Measurements from ENCODE around the gene FARP2.
"Not testable (repeated sequence)": the region's sequence is repeated elsewhere in the genome, so short reads cannot be mapped to it uniquely, and the experiment has no call there.

DNA sequence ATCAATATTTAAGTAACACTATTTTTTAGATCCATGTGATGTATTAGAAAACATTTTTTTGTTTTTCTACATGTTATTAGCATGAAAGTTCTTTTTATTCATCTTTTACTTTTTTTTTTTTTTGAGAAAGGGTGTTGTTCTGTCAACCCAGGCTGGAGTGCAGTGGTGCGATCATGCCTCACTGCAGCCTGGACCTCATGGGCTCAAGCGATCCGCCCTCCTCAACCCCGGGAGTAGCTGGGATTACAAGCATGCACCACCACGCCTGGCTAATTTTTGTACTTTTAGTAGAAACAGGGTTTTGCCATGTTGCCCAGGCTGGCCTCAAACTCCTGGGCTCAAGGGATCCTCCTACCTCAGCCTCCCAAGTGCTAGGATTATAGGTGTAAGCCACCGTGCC lies 17.8 kb downstream of the FARP2 start:
- TF ChIP-seq EP300 (IDR thresholded peaks at IDR 0.05; ENCODE audit: borderline replicate concordance); EGR1 (IDR thresholded peaks at IDR 0.05); FOXM1 (IDR thresholded peaks at IDR 0.05; ENCODE audit: borderline replicate concordance, low read depth); TAF1 (IDR thresholded peaks at IDR 0.05; ENCODE audit: low read depth); TCF12 (IDR thresholded peaks at IDR 0.05; ENCODE audit: low read depth); RAD21 (IDR thresholded peaks at IDR 0.05; ENCODE audit: low read depth); YY1 (IDR thresholded peaks at IDR 0.05; ENCODE audit: low read depth); CREB1 (IDR thresholded peaks at IDR 0.05; ENCODE audit: low read depth); ZBTB7A (IDR thresholded peaks at IDR 0.05; ENCODE audit: low read depth); TEAD4 (IDR thresholded peaks at IDR 0.05): not testable (repeated sequence)
- TF ChIP-seq, protein P1, sequence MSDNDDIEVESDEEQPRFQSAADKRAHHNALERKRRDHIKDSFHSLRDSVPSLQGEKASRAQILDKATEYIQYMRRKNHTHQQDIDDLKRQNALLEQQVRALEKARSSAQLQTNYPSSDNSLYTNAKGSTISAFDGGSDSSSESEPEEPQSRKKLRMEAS (IDR thresholded peaks at IDR 0.05) = 0 out of 2 replicates have a peak, but pooled peaks have one; percentile 54
- TF ChIP-seq, protein P2, sequence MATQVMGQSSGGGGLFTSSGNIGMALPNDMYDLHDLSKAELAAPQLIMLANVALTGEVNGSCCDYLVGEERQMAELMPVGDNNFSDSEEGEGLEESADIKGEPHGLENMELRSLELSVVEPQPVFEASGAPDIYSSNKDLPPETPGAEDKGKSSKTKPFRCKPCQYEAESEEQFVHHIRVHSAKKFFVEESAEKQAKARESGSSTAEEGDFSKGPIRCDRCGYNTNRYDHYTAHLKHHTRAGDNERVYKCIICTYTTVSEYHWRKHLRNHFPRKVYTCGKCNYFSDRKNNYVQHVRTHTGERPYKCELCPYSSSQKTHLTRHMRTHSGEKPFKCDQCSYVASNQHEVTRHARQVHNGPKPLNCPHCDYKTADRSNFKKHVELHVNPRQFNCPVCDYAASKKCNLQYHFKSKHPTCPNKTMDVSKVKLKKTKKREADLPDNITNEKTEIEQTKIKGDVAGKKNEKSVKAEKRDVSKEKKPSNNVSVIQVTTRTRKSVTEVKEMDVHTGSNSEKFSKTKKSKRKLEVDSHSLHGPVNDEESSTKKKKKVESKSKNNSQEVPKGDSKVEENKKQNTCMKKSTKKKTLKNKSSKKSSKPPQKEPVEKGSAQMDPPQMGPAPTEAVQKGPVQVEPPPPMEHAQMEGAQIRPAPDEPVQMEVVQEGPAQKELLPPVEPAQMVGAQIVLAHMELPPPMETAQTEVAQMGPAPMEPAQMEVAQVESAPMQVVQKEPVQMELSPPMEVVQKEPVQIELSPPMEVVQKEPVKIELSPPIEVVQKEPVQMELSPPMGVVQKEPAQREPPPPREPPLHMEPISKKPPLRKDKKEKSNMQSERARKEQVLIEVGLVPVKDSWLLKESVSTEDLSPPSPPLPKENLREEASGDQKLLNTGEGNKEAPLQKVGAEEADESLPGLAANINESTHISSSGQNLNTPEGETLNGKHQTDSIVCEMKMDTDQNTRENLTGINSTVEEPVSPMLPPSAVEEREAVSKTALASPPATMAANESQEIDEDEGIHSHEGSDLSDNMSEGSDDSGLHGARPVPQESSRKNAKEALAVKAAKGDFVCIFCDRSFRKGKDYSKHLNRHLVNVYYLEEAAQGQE (IDR thresholded peaks at IDR 0.05; ENCODE audit: low read depth) = not testable (repeated sequence)
- TF ChIP-seq, protein P3, sequence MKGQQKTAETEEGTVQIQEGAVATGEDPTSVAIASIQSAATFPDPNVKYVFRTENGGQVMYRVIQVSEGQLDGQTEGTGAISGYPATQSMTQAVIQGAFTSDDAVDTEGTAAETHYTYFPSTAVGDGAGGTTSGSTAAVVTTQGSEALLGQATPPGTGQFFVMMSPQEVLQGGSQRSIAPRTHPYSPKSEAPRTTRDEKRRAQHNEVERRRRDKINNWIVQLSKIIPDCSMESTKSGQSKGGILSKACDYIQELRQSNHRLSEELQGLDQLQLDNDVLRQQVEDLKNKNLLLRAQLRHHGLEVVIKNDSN (IDR thresholded peaks at IDR 0.05) = not testable (repeated sequence)

All from Ishikawa (cell line).